K562 (cell line): ENCODE results near the gene SIM2.

Source experiments
- CREM ChIP-seq: IDR thresholded peaks from 2 replicates; pipeline ENCODE4 v1.6.1; 2014; ENCODE audit warnings: antibody characterized with exemption, low read depth
- MAFG ChIP-seq: fragments of 450-650 bp; conservative IDR thresholded peaks from 2 replicates; pipeline ENCODE4 v1.6.1; 2016; ENCODE audit warnings: missing genetic modification characterization, missing compliant biosample characterization
- REST ChIP-seq, 2 experiments: fragments of 450-650 bp; formaldehyde crosslinking in 1 of 2; IDR thresholded peaks; 2 replicates each; pipeline versions ENCODE4 v1.4.0 to v1.6.1; 2014 to 2020; ENCODE audit warnings: mild to moderate bottlenecking in 2 of 2, borderline replicate concordance in 1 of 2, low read depth in 1 of 2
- SIN3A ChIP-seq, 2 experiments: fragments of 150-350 bp in 1 of 2; IDR thresholded peaks; 2 replicates each; pipeline ENCODE4 v1.6.1; 2011 to 2016; ENCODE audit warnings: borderline replicate concordance in 2 of 2, low read depth in 2 of 2, low read length in 2 of 2, mild to moderate bottlenecking in 2 of 2, moderate library complexity in 2 of 2; ENCODE audit not compliant: control insufficient read depth in 1 of 2

- no peak for TF ChIP-seq MAFG (tag)
- TF ChIP-seq REST (IDR thresholded peaks at IDR 0.05; ENCODE audit: borderline replicate concordance) = no peak
- no peak for TF ChIP-seq REST (CRISPR knock-in tag; IDR thresholded peaks at IDR 0.05; ENCODE audit: low read depth)
- TF ChIP-seq SIN3A (IDR thresholded peaks at IDR 0.05; ENCODE audit: borderline replicate concordance in 2 of 2, control insufficient read depth in 1 of 2, low read depth in 2 of 2, low read length in 2 of 2) = no peak
- TF ChIP-seq CREM = no peak
These were observed 4.8 kb downstream of the SIM2 start for GRCh38 chr21:36703626-36704280.
